Ovary (tissue), 9 donors: Measurements from ENCODE around the gene SLC7A1. TPM values are rescaled to one million over a fixed set of nuclear protein-coding genes. Genes with fewer than 3 reads are reported as not detected.
A peak's percentile ranks its signal among the peaks of the same experiment; 100 is the strongest.

Experiments used
- DNase-seq, 5 donors: peaks; one replicate each; pipeline ENCODE4 v3.0.0-alpha.2; 2019 to 2020
- H3K27ac ChIP-seq, 2 donors: fragments of 200-600 bp; one replicate each; pipeline versions ENCODE4 v1.5.1 to v1.8.0; 2019 to 2022
- H3K27me3 ChIP-seq: fragments of 200-600 bp; one replicate; pipeline ENCODE4 v1.8.0; 2022
- H3K36me3 ChIP-seq: fragments of 200-600 bp; sonication (generic); one replicate; pipeline ENCODE4 v1.5.1; 2019
- H3K4me1 ChIP-seq: one replicate; pipeline ENCODE4 v1.8.1; 2013; ENCODE audit warnings: mild to moderate bottlenecking, moderate library complexity; ENCODE audit not compliant: insufficient read depth
- H3K4me3 ChIP-seq: fragments of 200-600 bp; sonication (generic); one replicate; pipeline ENCODE4 v1.5.1; 2017
- H3K9me3 ChIP-seq, 2 donors: fragments of 200-600 bp in 1 of 2; sonication (generic) in 1 of 2; one replicate each; pipeline versions ENCODE4 v1.5.1 to v1.8.1; 2013 to 2019; ENCODE audit warnings: mild to moderate bottlenecking in 1 of 2, moderate library complexity in 1 of 2
- EP300 ChIP-seq: sonication (generic); formaldehyde crosslinking; IDR thresholded peaks from one replicate; pipeline ENCODE4 v1.6.1; 2017; ENCODE audit warnings: antibody characterized with exemption
- POLR2A ChIP-seq: fragments of 450-650 bp; IDR thresholded peaks from one replicate; pipeline ENCODE4 v1.6.1; 2017; ENCODE audit warnings: antibody characterized with exemption, mild to moderate bottlenecking, moderate library complexity
- WGBS, 3 donors: extraction: QIAGEN DNeasy Blood & Tissue Kit in 1 of 3; methylation state at CpG; one replicate each; pipeline versions ENCODE4 v1.1.5 to v1.1.7; 2013 to 2017; 5-methylcytosine and 5-hydroxymethylcytosine counted together
- intact Hi-C, 4 donors: fragments of 100-400 bp; cut with DNase I; formaldehyde crosslinking; loops; one replicate each; pipeline versions ENCODE4 v1.11.0 to v1.15.1; 2022 to 2023
- polyA plus RNA-seq, 2 donors: library from polyadenylated mRNA; stranded (reverse); fragments of 200-250 nt in 1 of 2; fragments of 350-450 nt in 1 of 2; fragmentation: Illumina TruSeq in 1 of 2; extraction: RNeasy Lipid Tissue Mini Kit (QIAGEN cat#74804) in 1 of 2; gene quantifications; one replicate each; pipeline ENCODE4 v1.2.3, GENCODE V29; 2013 to 2014
- total RNA-seq, 7 donors: library from RNA; depleted of rRNA in 2 of 7; stranded (reverse); fragments of >200 nt in 2 of 7; fragmentation: NEBNext Ultra II Directional in 3 of 7; extraction: Animal tissue kit (Norgen Biotek cat#: 25700) in 3 of 7; gene quantifications; one replicate each; pipeline versions ENCODE4 v1.1.0 to v1.2.4, GENCODE V29; 2016 to 2023
- TF ChIP-seq, protein P1 (sequence below), 3 donors: fragments of 450-650 bp in 2 of 3; fragments of 200-600 bp in 1 of 3; IDR thresholded peaks; one replicate each; pipeline versions ENCODE4 v1.5.1 to v1.8.0; 2016 to 2022; ENCODE audit warnings: antibody characterized with exemption in 3 of 3, mild to moderate bottlenecking in 1 of 3
- donor health status: DM: no; HTN: no; CAD: no; lungs with moderate emphysema.
- donor health status: DM: no; HTN: no; CAD: no.
- donor health status: Bipolar disorder and iron deficiency.
- donor health status: DM: yes; HTN: yes; CAD: no.
- donor health status: DM: no; HTN: no; CAD: no.
- donor health status: DM: yes; HTN: yes; CAD: no.

The SLC7A1 gene
- total and polyA plus RNA-seq, 9 donors, result 3.3 to 98.7 (median 14.0) TPM

DNA sequence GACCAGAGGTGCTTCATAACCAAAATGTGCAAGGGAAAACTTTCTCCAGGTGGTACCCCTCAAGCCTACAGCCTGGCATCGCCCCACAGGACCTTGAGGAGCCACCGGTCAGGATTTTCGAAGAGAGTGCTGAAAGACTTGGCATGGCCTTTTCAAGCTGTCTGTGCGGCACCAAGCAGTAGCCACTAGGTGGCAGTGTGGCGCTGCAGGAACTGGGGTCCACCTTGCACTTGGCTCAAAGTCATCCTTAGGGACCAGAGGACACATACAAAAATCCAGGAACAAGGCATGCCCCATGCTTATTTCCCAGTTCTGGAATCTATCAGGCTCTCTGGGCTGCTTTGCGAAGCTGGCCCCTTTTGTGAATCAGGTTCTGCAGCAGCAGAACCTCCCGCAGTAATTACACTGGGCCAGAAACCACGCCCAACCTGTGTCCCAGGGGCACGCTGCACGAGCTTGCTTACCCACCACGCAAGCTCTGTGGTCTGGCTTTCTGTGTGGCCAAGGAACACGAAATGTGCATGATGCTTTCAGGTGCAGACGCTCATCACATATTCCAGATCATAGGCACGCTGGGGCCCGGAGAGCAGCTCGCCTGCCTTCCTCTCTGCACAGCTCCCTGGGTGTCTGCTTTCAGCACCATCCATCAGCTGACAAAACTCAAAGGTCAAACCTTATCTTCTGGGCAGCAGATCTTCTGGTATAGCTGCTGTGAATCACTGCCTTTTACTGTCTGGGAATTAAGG lies 87.2 kb downstream of the SLC7A1 start:
- Histone ChIP-seq H3K4me3 (no peak overlapping the region), H3K4me1 (peaks cover 6% of the 10 kb centered on the region), H3K36me3 (no peaks in the 10 kb centered on the region), H3K27me3 (no peaks in the 10 kb centered on the region), H3K9me3 (no peaks in the 10 kb centered on the region), H3K27ac (no peak overlapping the region)
- DNase-seq, result peak; percentile 80 to 89 (median 86)
- no peak for TF ChIP-seq POLR2A
- TF ChIP-seq, protein P1, sequence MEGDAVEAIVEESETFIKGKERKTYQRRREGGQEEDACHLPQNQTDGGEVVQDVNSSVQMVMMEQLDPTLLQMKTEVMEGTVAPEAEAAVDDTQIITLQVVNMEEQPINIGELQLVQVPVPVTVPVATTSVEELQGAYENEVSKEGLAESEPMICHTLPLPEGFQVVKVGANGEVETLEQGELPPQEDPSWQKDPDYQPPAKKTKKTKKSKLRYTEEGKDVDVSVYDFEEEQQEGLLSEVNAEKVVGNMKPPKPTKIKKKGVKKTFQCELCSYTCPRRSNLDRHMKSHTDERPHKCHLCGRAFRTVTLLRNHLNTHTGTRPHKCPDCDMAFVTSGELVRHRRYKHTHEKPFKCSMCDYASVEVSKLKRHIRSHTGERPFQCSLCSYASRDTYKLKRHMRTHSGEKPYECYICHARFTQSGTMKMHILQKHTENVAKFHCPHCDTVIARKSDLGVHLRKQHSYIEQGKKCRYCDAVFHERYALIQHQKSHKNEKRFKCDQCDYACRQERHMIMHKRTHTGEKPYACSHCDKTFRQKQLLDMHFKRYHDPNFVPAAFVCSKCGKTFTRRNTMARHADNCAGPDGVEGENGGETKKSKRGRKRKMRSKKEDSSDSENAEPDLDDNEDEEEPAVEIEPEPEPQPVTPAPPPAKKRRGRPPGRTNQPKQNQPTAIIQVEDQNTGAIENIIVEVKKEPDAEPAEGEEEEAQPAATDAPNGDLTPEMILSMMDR (IDR thresholded peaks at IDR 0.05), result peak; percentile 82 to 94 (median 85)
- intact Hi-C loops, result loop anchor here in 2 of 4 donors (2.0 to 10.0 kb wide), 4 partner anchors 266 to 606 kb away; no protein-coding TSS in a partner anchor
- WGBS, 3 donors, result 38 to 40% (median 39%) methylated on average over 16 of the region's 16 CpGs

DNA sequence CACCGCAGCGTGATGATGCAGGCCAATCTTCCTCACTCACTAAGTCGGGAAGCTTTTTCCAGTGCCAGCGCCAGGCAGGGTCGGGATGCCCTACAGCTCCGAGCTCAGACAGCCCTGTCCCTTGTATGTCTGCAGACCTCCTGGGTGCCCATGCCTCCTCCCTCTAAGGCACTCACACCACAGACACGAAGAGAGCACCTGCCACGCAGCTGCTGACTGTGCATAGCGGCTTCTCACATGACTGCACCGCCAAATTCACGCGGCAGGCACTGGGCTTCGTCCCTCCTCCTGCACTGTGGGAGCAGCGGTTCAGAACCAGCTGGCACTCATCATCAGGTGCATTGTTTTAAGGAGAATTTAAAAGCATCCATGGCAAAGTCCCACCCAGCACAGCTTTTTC lies 88.1 kb downstream of the SLC7A1 start:
- H3K27ac ChIP-seq, result no peak overlapping the region
- no peaks in the 10 kb centered on the region for H3K27me3 ChIP-seq
- TF ChIP-seq EP300, result no peak
- TF ChIP-seq, protein P1 (IDR thresholded peaks at IDR 0.05), result no peak
- no peak for TF ChIP-seq POLR2A
- 6 to 12% (median 10%) methylated on average over 14 of the region's 14 CpGs for WGBS, 3 donors
- H3K9me3 ChIP-seq, result no peaks in the 10 kb centered on the region
- peaks cover 6% of the 10 kb centered on the region for H3K4me1 ChIP-seq
- no peaks in the 10 kb centered on the region for H3K36me3 ChIP-seq
- H3K4me3 ChIP-seq, result no peak overlapping the region
- intact Hi-C loops, result loop anchor here in 2 of 4 donors (5.0 to 10.0 kb wide), 3 partner anchors 267 to 605 kb away; no protein-coding TSS in a partner anchor
- DNase-seq, result peak in 1 of 5 donors; percentile 30

DNA sequence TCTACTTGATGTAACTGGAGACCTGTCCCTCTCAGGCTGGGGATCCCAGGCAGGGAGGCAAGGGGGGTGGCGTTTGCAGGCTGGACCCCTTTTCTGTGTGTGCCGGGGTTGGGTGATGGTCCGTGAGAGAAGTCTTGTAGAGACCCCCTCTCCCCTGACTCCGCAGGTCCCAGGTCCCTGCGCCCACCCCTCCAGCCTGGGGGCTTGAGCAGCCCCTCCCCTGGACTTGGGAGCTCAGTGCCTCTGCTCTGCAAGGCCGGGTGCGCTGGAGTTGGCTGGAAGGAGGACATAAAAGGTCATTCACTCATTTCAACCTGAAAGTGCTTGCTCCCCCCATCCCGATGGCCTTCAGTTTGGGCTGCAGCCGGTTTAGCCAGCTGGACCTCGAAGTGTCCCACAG lies 89.5 kb downstream of the SLC7A1 start:
- intact Hi-C loops, result loop anchor here in 2 of 4 donors (5.0 to 10.0 kb wide), 3 partner anchors 269 to 606 kb away; no protein-coding TSS in a partner anchor
- no peaks in the 10 kb centered on the region for H3K9me3 ChIP-seq
- H3K27me3 ChIP-seq, result no peaks in the 10 kb centered on the region
- no peak overlapping the region for H3K27ac ChIP-seq
- no peaks in the 10 kb centered on the region for H3K36me3 ChIP-seq
- DNase-seq, result no peak
- WGBS, 3 donors, result 45 to 66% (median 50%) methylated on average over 8 to 10 of the region's 10 CpGs
- peaks cover 3% of the 10 kb centered on the region for H3K4me1 ChIP-seq
- TF ChIP-seq EP300 (no peak), POLR2A (no peak)
- TF ChIP-seq, protein P1 (IDR thresholded peaks at IDR 0.05), result no peak
- H3K4me3 ChIP-seq, result no peak overlapping the region

DNA sequence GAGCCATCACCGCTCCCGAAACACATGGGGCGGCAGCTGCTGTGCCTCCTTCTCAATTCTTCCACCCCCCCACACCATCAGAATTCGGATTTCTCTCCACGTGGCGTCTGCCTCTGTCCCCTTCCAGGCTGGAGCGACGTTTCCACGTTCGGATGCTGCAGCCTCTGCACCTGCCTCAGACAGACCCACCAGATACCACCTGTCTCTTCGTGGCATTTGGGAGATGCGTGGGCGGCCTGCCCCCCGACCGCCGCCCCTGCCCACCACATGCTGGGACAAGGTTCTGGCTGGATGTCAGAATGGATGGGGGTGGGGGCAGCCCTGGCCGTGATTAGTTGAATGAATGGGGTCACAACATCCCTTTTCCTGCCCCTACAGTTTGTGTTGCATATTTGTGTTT lies 90.0 kb downstream of the SLC7A1 start:
- intact Hi-C loops, result loop anchor here in 2 of 4 donors (5.0 to 10.0 kb wide), 3 partner anchors 269 to 607 kb away; no protein-coding TSS in a partner anchor
- H3K27me3 ChIP-seq, result no peaks in the 10 kb centered on the region
- WGBS, 3 donors, result 64 to 79% (median 69%) methylated on average over 17 of the region's 17 CpGs
- peaks cover 3% of the 10 kb centered on the region for H3K4me1 ChIP-seq
- no peak for DNase-seq
- TF ChIP-seq, protein P1 (IDR thresholded peaks at IDR 0.05), result no peak
- TF ChIP-seq POLR2A, result no peak
- no peak for TF ChIP-seq EP300
- no peaks in the 10 kb centered on the region for H3K36me3 ChIP-seq
- H3K9me3 ChIP-seq, result no peaks in the 10 kb centered on the region
- no peak overlapping the region for H3K4me3 ChIP-seq
- no peak overlapping the region for H3K27ac ChIP-seq
